ENCODE results near the gene ZNF260. TPM values are rescaled to one million over a fixed set of nuclear protein-coding genes. Genes with fewer than 3 reads are reported as not detected.

The ZNF260 gene
- total RNA-seq, 1 experiment from 2014 or later, result 24.1 TPM

DNA sequence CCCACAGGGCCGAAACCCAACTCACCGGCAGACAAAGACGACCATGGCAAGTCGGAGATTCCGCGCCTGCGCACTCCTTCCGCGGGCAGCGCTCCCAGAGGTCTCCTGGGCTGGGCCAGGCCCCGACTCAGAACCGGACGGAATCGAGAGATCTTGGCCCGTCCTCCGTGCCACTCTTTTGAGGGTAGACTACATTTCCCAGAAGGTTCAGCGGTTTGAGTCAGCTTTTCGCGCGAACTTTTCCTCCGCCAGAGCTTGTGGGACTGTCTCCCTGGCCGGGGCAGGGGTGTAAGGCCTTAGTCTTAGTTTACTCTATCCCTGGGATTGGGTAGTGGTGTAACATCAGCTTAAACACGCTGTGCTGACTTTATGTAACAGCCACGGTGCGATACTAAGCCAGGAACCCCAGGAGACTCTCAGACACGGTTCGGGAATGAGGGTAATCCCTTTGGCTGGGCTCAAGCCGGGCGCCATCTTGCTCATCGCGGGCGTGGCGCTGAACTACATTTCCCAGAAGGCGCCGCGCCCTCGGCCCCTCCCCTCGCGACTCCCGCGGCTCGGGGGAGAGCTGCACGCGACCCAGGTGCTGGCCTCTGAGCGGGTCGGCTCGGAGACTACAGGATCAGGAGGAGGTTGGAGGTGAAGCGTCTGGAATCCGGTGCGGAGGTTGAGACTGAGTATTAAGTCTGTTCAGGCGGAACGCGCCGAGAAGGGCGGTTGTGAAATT is at the start of gene ZNF260 (continued):
- TF ChIP-seq, protein P1, sequence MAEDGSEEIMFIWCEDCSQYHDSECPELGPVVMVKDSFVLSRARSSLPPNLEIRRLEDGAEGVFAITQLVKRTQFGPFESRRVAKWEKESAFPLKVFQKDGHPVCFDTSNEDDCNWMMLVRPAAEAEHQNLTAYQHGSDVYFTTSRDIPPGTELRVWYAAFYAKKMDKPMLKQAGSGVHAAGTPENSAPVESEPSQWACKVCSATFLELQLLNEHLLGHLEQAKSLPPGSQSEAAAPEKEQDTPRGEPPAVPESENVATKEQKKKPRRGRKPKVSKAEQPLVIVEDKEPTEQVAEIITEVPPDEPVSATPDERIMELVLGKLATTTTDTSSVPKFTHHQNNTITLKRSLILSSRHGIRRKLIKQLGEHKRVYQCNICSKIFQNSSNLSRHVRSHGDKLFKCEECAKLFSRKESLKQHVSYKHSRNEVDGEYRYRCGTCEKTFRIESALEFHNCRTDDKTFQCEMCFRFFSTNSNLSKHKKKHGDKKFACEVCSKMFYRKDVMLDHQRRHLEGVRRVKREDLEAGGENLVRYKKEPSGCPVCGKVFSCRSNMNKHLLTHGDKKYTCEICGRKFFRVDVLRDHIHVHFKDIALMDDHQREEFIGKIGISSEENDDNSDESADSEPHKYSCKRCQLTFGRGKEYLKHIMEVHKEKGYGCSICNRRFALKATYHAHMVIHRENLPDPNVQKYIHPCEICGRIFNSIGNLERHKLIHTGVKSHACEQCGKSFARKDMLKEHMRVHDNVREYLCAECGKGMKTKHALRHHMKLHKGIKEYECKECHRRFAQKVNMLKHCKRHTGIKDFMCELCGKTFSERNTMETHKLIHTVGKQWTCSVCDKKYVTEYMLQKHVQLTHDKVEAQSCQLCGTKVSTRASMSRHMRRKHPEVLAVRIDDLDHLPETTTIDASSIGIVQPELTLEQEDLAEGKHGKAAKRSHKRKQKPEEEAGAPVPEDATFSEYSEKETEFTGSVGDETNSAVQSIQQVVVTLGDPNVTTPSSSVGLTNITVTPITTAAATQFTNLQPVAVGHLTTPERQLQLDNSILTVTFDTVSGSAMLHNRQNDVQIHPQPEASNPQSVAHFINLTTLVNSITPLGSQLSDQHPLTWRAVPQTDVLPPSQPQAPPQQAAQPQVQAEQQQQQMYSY (CRISPR knock-in tag; IDR thresholded peaks at IDR 0.05), result no peak
- TF ChIP-seq TEAD4 (CRISPR knock-in tag; IDR thresholded peaks at IDR 0.05), result no peak
- no peak for TF ChIP-seq CREB1 (CRISPR knock-in tag; IDR thresholded peaks at IDR 0.05)
- TF ChIP-seq, protein P2, sequence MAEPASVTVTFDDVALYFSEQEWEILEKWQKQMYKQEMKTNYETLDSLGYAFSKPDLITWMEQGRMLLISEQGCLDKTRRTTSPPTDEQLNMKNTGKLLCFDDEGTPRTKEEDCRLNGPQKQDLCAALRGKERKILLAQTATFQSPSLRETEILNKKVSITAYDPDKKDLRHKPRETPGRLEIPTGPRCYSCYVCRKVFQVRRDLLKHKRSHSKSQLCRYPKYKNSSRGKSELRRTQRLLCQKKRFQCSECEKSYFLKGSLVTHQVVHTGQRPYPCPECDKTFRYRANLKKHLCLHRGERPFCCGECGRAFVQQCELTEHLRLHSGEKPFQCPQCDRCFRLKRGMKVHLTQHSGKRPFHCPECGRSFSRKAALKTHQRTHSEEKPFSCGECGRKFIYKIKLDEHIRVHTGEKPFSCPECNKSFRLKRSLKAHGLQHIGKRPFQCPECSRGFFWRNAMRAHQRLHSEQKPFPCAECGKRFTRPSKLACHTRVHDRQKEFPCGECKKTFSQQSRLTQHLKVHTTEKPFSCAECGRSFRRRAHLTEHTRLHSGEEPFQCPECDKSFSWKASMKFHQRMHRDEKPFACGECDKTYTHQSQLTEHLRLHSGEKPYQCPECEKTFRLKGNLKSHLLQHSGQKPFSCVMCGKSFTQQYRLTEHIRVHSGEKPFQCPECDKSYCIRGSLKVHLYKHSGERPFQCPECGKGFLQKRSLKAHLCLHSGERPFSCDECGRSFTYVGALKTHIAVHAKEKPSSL (CRISPR knock-in tag; conservative IDR thresholded peaks at IDR 0.05), result no peak
- TF ChIP-seq GTF2I (CRISPR knock-in tag; conservative IDR thresholded peaks at IDR 0.05), result no peak
- peak; percentile 58; the same call in 1 of the 2 replicates for TF ChIP-seq TP53 (CRISPR knock-in tag; IDR thresholded peaks at IDR 0.05)
- TF ChIP-seq NFE2L1 (CRISPR knock-in tag; IDR thresholded peaks at IDR 0.05), result no peak
- TF ChIP-seq OVOL2 (CRISPR knock-in tag; IDR thresholded peaks at IDR 0.05; ENCODE audit: borderline replicate concordance), result no peak
- TF ChIP-seq, protein P3, sequence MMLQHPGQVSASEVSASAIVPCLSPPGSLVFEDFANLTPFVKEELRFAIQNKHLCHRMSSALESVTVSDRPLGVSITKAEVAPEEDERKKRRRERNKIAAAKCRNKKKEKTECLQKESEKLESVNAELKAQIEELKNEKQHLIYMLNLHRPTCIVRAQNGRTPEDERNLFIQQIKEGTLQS (CRISPR knock-in tag; conservative IDR thresholded peaks at IDR 0.05), result no peak
- TF ChIP-seq FOXK1 (CRISPR knock-in tag; IDR thresholded peaks at IDR 0.05), result peak; percentile 45; the same call in 1 of the 2 replicates
- TF ChIP-seq, protein P4, sequence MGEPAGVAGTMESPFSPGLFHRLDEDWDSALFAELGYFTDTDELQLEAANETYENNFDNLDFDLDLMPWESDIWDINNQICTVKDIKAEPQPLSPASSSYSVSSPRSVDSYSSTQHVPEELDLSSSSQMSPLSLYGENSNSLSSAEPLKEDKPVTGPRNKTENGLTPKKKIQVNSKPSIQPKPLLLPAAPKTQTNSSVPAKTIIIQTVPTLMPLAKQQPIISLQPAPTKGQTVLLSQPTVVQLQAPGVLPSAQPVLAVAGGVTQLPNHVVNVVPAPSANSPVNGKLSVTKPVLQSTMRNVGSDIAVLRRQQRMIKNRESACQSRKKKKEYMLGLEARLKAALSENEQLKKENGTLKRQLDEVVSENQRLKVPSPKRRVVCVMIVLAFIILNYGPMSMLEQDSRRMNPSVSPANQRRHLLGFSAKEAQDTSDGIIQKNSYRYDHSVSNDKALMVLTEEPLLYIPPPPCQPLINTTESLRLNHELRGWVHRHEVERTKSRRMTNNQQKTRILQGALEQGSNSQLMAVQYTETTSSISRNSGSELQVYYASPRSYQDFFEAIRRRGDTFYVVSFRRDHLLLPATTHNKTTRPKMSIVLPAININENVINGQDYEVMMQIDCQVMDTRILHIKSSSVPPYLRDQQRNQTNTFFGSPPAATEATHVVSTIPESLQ (CRISPR knock-in tag; IDR thresholded peaks at IDR 0.05), result no peak
- TF ChIP-seq GRHL2 (CRISPR knock-in tag; IDR thresholded peaks at IDR 0.05; ENCODE audit: insufficient replicate concordance, severe bottlenecking), result no peak
- no peak for TF ChIP-seq MXD4 (CRISPR knock-in tag; IDR thresholded peaks at IDR 0.05; ENCODE audit: borderline replicate concordance)
- TF ChIP-seq, protein P5, sequence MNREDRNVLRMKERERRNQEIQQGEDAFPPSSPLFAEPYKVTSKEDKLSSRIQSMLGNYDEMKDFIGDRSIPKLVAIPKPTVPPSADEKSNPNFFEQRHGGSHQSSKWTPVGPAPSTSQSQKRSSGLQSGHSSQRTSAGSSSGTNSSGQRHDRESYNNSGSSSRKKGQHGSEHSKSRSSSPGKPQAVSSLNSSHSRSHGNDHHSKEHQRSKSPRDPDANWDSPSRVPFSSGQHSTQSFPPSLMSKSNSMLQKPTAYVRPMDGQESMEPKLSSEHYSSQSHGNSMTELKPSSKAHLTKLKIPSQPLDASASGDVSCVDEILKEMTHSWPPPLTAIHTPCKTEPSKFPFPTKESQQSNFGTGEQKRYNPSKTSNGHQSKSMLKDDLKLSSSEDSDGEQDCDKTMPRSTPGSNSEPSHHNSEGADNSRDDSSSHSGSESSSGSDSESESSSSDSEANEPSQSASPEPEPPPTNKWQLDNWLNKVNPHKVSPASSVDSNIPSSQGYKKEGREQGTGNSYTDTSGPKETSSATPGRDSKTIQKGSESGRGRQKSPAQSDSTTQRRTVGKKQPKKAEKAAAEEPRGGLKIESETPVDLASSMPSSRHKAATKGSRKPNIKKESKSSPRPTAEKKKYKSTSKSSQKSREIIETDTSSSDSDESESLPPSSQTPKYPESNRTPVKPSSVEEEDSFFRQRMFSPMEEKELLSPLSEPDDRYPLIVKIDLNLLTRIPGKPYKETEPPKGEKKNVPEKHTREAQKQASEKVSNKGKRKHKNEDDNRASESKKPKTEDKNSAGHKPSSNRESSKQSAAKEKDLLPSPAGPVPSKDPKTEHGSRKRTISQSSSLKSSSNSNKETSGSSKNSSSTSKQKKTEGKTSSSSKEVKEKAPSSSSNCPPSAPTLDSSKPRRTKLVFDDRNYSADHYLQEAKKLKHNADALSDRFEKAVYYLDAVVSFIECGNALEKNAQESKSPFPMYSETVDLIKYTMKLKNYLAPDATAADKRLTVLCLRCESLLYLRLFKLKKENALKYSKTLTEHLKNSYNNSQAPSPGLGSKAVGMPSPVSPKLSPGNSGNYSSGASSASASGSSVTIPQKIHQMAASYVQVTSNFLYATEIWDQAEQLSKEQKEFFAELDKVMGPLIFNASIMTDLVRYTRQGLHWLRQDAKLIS (CRISPR knock-in tag; IDR thresholded peaks at IDR 0.05; ENCODE audit: borderline replicate concordance), result no peak
- TF ChIP-seq, protein P6, sequence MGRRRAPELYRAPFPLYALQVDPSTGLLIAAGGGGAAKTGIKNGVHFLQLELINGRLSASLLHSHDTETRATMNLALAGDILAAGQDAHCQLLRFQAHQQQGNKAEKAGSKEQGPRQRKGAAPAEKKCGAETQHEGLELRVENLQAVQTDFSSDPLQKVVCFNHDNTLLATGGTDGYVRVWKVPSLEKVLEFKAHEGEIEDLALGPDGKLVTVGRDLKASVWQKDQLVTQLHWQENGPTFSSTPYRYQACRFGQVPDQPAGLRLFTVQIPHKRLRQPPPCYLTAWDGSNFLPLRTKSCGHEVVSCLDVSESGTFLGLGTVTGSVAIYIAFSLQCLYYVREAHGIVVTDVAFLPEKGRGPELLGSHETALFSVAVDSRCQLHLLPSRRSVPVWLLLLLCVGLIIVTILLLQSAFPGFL (CRISPR knock-in tag; IDR thresholded peaks at IDR 0.05; ENCODE audit: borderline replicate concordance), result no peak
- TF ChIP-seq, protein P7, sequence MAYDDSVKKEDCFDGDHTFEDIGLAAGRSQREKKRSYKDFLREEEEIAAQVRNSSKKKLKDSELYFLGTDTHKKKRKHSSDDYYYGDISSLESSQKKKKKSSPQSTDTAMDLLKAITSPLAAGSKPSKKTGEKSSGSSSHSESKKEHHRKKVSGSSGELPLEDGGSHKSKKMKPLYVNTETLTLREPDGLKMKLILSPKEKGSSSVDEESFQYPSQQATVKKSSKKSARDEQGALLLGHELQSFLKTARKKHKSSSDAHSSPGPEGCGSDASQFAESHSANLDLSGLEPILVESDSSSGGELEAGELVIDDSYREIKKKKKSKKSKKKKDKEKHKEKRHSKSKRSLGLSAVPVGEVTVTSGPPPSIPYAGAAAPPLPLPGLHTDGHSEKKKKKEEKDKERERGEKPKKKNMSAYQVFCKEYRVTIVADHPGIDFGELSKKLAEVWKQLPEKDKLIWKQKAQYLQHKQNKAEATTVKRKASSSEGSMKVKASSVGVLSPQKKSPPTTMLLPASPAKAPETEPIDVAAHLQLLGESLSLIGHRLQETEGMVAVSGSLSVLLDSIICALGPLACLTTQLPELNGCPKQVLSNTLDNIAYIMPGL (CRISPR knock-in tag; IDR thresholded peaks at IDR 0.05), result no peak; the same call in 1 of the 2 replicates
- no peak for TF ChIP-seq ZNF138 (CRISPR knock-in tag; conservative IDR thresholded peaks at IDR 0.05)
- TF ChIP-seq, protein P8, sequence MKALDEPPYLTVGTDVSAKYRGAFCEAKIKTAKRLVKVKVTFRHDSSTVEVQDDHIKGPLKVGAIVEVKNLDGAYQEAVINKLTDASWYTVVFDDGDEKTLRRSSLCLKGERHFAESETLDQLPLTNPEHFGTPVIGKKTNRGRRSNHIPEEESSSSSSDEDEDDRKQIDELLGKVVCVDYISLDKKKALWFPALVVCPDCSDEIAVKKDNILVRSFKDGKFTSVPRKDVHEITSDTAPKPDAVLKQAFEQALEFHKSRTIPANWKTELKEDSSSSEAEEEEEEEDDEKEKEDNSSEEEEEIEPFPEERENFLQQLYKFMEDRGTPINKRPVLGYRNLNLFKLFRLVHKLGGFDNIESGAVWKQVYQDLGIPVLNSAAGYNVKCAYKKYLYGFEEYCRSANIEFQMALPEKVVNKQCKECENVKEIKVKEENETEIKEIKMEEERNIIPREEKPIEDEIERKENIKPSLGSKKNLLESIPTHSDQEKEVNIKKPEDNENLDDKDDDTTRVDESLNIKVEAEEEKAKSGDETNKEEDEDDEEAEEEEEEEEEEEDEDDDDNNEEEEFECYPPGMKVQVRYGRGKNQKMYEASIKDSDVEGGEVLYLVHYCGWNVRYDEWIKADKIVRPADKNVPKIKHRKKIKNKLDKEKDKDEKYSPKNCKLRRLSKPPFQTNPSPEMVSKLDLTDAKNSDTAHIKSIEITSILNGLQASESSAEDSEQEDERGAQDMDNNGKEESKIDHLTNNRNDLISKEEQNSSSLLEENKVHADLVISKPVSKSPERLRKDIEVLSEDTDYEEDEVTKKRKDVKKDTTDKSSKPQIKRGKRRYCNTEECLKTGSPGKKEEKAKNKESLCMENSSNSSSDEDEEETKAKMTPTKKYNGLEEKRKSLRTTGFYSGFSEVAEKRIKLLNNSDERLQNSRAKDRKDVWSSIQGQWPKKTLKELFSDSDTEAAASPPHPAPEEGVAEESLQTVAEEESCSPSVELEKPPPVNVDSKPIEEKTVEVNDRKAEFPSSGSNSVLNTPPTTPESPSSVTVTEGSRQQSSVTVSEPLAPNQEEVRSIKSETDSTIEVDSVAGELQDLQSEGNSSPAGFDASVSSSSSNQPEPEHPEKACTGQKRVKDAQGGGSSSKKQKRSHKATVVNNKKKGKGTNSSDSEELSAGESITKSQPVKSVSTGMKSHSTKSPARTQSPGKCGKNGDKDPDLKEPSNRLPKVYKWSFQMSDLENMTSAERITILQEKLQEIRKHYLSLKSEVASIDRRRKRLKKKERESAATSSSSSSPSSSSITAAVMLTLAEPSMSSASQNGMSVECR (CRISPR knock-in tag; IDR thresholded peaks at IDR 0.05; ENCODE audit: borderline replicate concordance), result peak; percentile 45; the same call in 1 of the 2 replicates
